HuH-7.5 (cell line): ENCODE measurements around the gene RALGPS1.

Experiments used
- DNase-seq: peaks from one replicate; pipeline ENCODE4 v3.0.0; 2011; ENCODE audit warnings: low spot score

The RALGPS1 gene

GRCh38 chr9:127099664-127100063 is 185.1 kb downstream of the RALGPS1 start:
- DNase-seq, result no peak

GRCh38 chr9:127102176-127102575 is 187.6 kb downstream of the RALGPS1 start:
- no peak for DNase-seq

GRCh38 chr9:127102788-127103187 is 188.2 kb downstream of the RALGPS1 start:
- no peak for DNase-seq

- DNase-seq, result no peak
These were observed 190.2 kb downstream of the RALGPS1 start for GRCh38 chr9:127104581-127105311.

GRCh38 chr9:127105805-127106465 is 191.4 kb downstream of the RALGPS1 start:
- DNase-seq, result no peak

GRCh38 chr9:127106466-127106855 is 191.9 kb downstream of the RALGPS1 start:
- no peak for DNase-seq

GRCh38 chr9:127107171-127107928 is 192.8 kb downstream of the RALGPS1 start:
- DNase-seq, result no peak

GRCh38 chr9:127107929-127108876 is 193.6 kb downstream of the RALGPS1 start:
- DNase-seq, result no peak

- no peak for DNase-seq
These were observed 194.7 kb downstream of the RALGPS1 start for GRCh38 chr9:127109212-127109711.

- no peak for DNase-seq
These were observed 197.5 kb downstream of the RALGPS1 start for GRCh38 chr9:127112056-127112455.

GRCh38 chr9:127112735-127113161 is 198.2 kb downstream of the RALGPS1 start:
- no peak for DNase-seq

GRCh38 chr9:127113191-127113972 is 198.8 kb downstream of the RALGPS1 start:
- DNase-seq, result no peak

- DNase-seq, result no peak
These were observed 200.0 kb downstream of the RALGPS1 start for GRCh38 chr9:127114606-127115005.

GRCh38 chr9:127116088-127116726 is 201.6 kb downstream of the RALGPS1 start:
- no peak for DNase-seq

- DNase-seq, result no peak
These were observed 202.4 kb downstream of the RALGPS1 start for GRCh38 chr9:127116957-127117356.

- no peak for DNase-seq
These were observed 203.2 kb downstream of the RALGPS1 start for GRCh38 chr9:127117801-127118200.

- no peak for DNase-seq
These were observed 204.2 kb downstream of the RALGPS1 start for GRCh38 chr9:127118597-127119319.

GRCh38 chr9:127119320-127119709 is 204.7 kb downstream of the RALGPS1 start:
- no peak for DNase-seq

GRCh38 chr9:127121628-127122175 is 207.1 kb downstream of the RALGPS1 start:
- DNase-seq, result no peak
